Stimulated activated CD8-positive, alpha-beta memory T cell treated with anti-CD3 and anti-CD28 coated beads, Interleukin-2, amount 100 ng/mL, for 1 hour (primary cell): ENCODE measurements around the gene SLC37A3.
"Not testable (repeated sequence)": the region's sequence is repeated elsewhere in the genome, so short reads cannot be mapped to it uniquely, and the experiment has no call there.

Source experiments
- DNase-seq, 2 donors: peaks; one replicate each; pipeline ENCODE4 v3.0.0-alpha.2; 2020; ENCODE audit warnings: low read depth in 2 of 2

SLC37A3 gene

GRCh38 chr7:140312141-140312846, 86.0 kb downstream of the SLC37A3 start:
- DNase-seq, result no peak

GRCh38 chr7:140311128-140311527, 87.2 kb downstream of the SLC37A3 start:
- DNase-seq, result not testable (repeated sequence)

- DNase-seq, result no peak
These were observed 87.9 kb downstream of the SLC37A3 start for GRCh38 chr7:140310337-140311002.

GRCh38 chr7:140308060-140308459, 90.3 kb downstream of the SLC37A3 start:
- no peak for DNase-seq

GRCh38 chr7:140304191-140304799, 94.0 kb downstream of the SLC37A3 start:
- peak in 1 of 2 donors; percentile 13 for DNase-seq

GRCh38 chr7:140300243-140301136, 97.8 kb downstream of the SLC37A3 start:
- no peak for DNase-seq

GRCh38 chr7:140298213-140298612, 100.1 kb downstream of the SLC37A3 start:
- no peak for DNase-seq

GRCh38 chr7:140297192-140297591, 101.1 kb downstream of the SLC37A3 start:
- no peak for DNase-seq

GRCh38 chr7:140295224-140295738, 103.0 kb downstream of the SLC37A3 start:
- no peak for DNase-seq

- DNase-seq, result no peak
These were observed 103.9 kb downstream of the SLC37A3 start for GRCh38 chr7:140294454-140294853.

- no peak for DNase-seq
These were observed 105.9 kb downstream of the SLC37A3 start for GRCh38 chr7:140292438-140292837.

GRCh38 chr7:140289804-140290203, 108.5 kb downstream of the SLC37A3 start:
- DNase-seq, result no peak

- DNase-seq, result no peak
These were observed 110.3 kb downstream of the SLC37A3 start for GRCh38 chr7:140287988-140288387.

- no peak for DNase-seq
These were observed 112.4 kb downstream of the SLC37A3 start for GRCh38 chr7:140285938-140286337.

GRCh38 chr7:140284062-140284461, 114.3 kb downstream of the SLC37A3 start:
- no peak for DNase-seq
